ENCODE measurements around the gene USH1C. TPM values are rescaled to one million over a fixed set of nuclear protein-coding genes. Genes with fewer than 3 reads are reported as not detected.
A peak's percentile ranks its signal among the peaks of the same experiment; 100 is the strongest.

USH1C gene
- total and polyA plus RNA-seq, 2 of the 13 experiments (the other 11 are each of a cell fraction or from before 2014, with no cell fraction given), result not detected

GRCh38 chr11:17528906-17529843, 15.0 kb downstream of the USH1C start:
- BruUV-seq (replicated peaks), result no TSS peak
- DNase-seq (ENCODE audit: low spot score) (no peak), ATAC-seq (no peak), FAIRE-seq (no peak)
- Histone ChIP-seq H3K36me3 (replicated peaks in 1 of 2; ENCODE audit: control insufficient read depth in 1 of 2, insufficient read depth in 2 of 2, low read length in 2 of 2) (no peaks in the 10 kb centered on the region), H3K4me3 (replicated peaks in 1 of 3; ENCODE audit: insufficient read depth in 1 of 3, low read depth in 2 of 3, low read length in 3 of 3) (no peak overlapping the region), H2AFZ (ENCODE audit: low read length) (no peak overlapping the region), H4K20me1 (ENCODE audit: insufficient read depth, low read length) (no peaks in the 10 kb centered on the region), H3K9me3 (ENCODE audit: low read length) (no peaks in the 10 kb centered on the region), H3K4me1 (ENCODE audit: insufficient read depth, low read length) (peaks cover 28% of the 10 kb centered on the region), H3K79me2 (ENCODE audit: insufficient read depth, low read length) (no peaks in the 10 kb centered on the region), H3K27ac (ENCODE audit: extremely low read length, insufficient read depth, low read length) (no peak overlapping the region), H3K9ac (ENCODE audit: insufficient read depth, low read depth, low read length) (no peak overlapping the region), H3K27me3 (ENCODE audit: control insufficient read depth in 1 of 2, insufficient read depth in 2 of 2, low read length in 2 of 2) (peaks cover 0 to 28% of the 10 kb centered on the region in 2 experiments; a peak in 4 of 5 replicates), H3K4me2 (ENCODE audit: low read depth, low read length) (no peak overlapping the region)
- in situ Hi-C loops (cut with HindIII; ENCODE audit: extremely low pct_ligation_motif_present, low pct_unique_long_range_greater_than_20kb) (no loop called here), intact Hi-C loops (cut with micrococcal nuclease; ENCODE audit: unreplicated experiment) (loop anchor here (1.0 kb wide), 1 partner anchor 143 kb away; no protein-coding TSS in a partner anchor)
- TF ChIP-seq ZNF607 (CRISPR knock-in tag; IDR thresholded peaks at IDR 0.05; ENCODE audit: borderline replicate concordance), result no peak
- TF ChIP-seq ZNF326 (CRISPR knock-in tag; IDR thresholded peaks at IDR 0.05; ENCODE audit: borderline replicate concordance), result no peak
- WGBS (ENCODE audit: low lambda C conversion rate), result 56% methylated on average over 14 of the region's 14 CpGs
- CTCF ChIA-PET (ENCODE audit: low intra/inter-chr PET ratio, low total read pairs), result interaction anchor here (1.4 to 2.3 kb wide), 3 partner anchors 142 to 299 kb away, joined by 3 to 13 read pairs (median 11); no protein-coding TSS in a partner anchor
- POLR2A ChIA-PET, result no interaction called here

- no peak overlapping the region for H3K4me3 ChIP-seq (replicated peaks in 1 of 3; ENCODE audit: insufficient read depth in 1 of 3, low read depth in 2 of 3, low read length in 3 of 3)
- H3K9ac ChIP-seq (ENCODE audit: insufficient read depth, low read depth, low read length), result no peak overlapping the region
- no peak overlapping the region for H3K27ac ChIP-seq (ENCODE audit: extremely low read length, insufficient read depth, low read length)
- in situ Hi-C loops (cut with HindIII; ENCODE audit: extremely low pct_ligation_motif_present, low pct_unique_long_range_greater_than_20kb), result no loop called here
- no peak overlapping the region for H3K4me2 ChIP-seq (ENCODE audit: low read depth, low read length)
- no TSS peak for BruUV-seq (replicated peaks)
- POLR2A ChIA-PET, result no interaction called here
- no peak for FAIRE-seq
- DNase-seq (ENCODE audit: low spot score), result peak; percentile 23
- no peak overlapping the region for H2AFZ ChIP-seq (ENCODE audit: low read length)
- no peaks in the 10 kb centered on the region for H4K20me1 ChIP-seq (ENCODE audit: insufficient read depth, low read length)
- peak; percentile 88 for ATAC-seq
- H3K36me3 ChIP-seq (replicated peaks in 1 of 2; ENCODE audit: control insufficient read depth in 1 of 2, insufficient read depth in 2 of 2, low read length in 2 of 2), result no peaks in the 10 kb centered on the region
- H3K79me2 ChIP-seq (ENCODE audit: insufficient read depth, low read length), result no peaks in the 10 kb centered on the region
- H3K27me3 ChIP-seq (ENCODE audit: control insufficient read depth in 1 of 2, insufficient read depth in 2 of 2, low read length in 2 of 2), result peaks cover 0 to 28% of the 10 kb centered on the region in 2 experiments; a peak in 4 of 5 replicates
- peaks cover 27% of the 10 kb centered on the region for H3K4me1 ChIP-seq (ENCODE audit: insufficient read depth, low read length)
- CTCF ChIA-PET (ENCODE audit: low intra/inter-chr PET ratio, low total read pairs), result interaction anchor here (1.2 to 2.3 kb wide), 3 partner anchors 139 to 144 kb away, joined by 5 to 13 read pairs (median 11); partner anchors contain the start of gene KCNJ11
- 0% methylated on average over 1 of the region's 9 CpGs for WGBS (ENCODE audit: low lambda C conversion rate)
- H3K9me3 ChIP-seq (ENCODE audit: low read length), result no peaks in the 10 kb centered on the region
- intact Hi-C loops (cut with micrococcal nuclease; ENCODE audit: unreplicated experiment), result loop anchor here (1.0 kb wide), 1 partner anchor 142 kb away; no protein-coding TSS in a partner anchor
- TF ChIP-seq ZNF333 (CRISPR knock-in tag; IDR thresholded peaks at IDR 0.05; ENCODE audit: borderline replicate concordance), result no peak
- no peak for TF ChIP-seq PATZ1 (CRISPR knock-in tag; IDR thresholded peaks at IDR 0.05)
- TF ChIP-seq ZNF567 (CRISPR knock-in tag; IDR thresholded peaks at IDR 0.05; ENCODE audit: borderline replicate concordance), result no peak
- no peak for TF ChIP-seq PRPF4 (IDR thresholded peaks at IDR 0.05; ENCODE audit: low read depth, low read length, poor library complexity, severe bottlenecking)
- TF ChIP-seq STAG1 (CRISPR knock-in tag; IDR thresholded peaks at IDR 0.05), result peak; percentile 80
- TF ChIP-seq ZNF574 (CRISPR knock-in tag; IDR thresholded peaks at IDR 0.05), result 0 out of 2 replicates have a peak, but pooled peaks have one; percentile 20
- TF ChIP-seq ZNF180 (CRISPR knock-in tag; IDR thresholded peaks at IDR 0.05; ENCODE audit: borderline replicate concordance, low read depth), result no peak
- TF ChIP-seq SOX5 (CRISPR knock-in tag; IDR thresholded peaks at IDR 0.05; ENCODE audit: borderline replicate concordance), result no peak
- no peak for TF ChIP-seq RNF2 (conservative IDR thresholded peaks at IDR 0.05; ENCODE audit: low read depth)
Measured at GRCh38 chr11:17528181-17528691, 16.0 kb downstream of the USH1C start.
